NCI-H82 treated with DMSO at 0.1 percent for 48 hours (cell line): ENCODE results near the gene LRRN4CL.

ENCODE experiments used
- DNase-seq: peaks from one replicate; lab custom pipeline; 2025; ENCODE audit not compliant: unreplicated experiment; lab: John Stamatoyannopoulos, UW

LRRN4CL gene

GRCh38 chr11:62648185-62648966, 41.0 kb downstream of the LRRN4CL start:
- no peak for DNase-seq

- no peak for DNase-seq
Measured at GRCh38 chr11:62647609-62648005, 41.7 kb downstream of the LRRN4CL start.

GRCh38 chr11:62646825-62647608, 42.3 kb downstream of the LRRN4CL start:
- DNase-seq: no peak

- peak; percentile 93 for DNase-seq
Measured at GRCh38 chr11:62645946-62646824, 43.1 kb downstream of the LRRN4CL start, which contains the start of gene GANAB. TSS of gene GANAB (minus strand) at chr11:62646613. CDS start at chr11:62646599, 14 bp downstream.

GRCh38 chr11:62645671-62645945, 43.7 kb downstream of the LRRN4CL start:
- DNase-seq: no peak

GRCh38 chr11:62644220-62644619, 45.1 kb downstream of the LRRN4CL start:
- no peak for DNase-seq
